ENCODE measurements around the gene RNF212. TPM values are rescaled to one million over a fixed set of nuclear protein-coding genes. Genes with fewer than 3 reads are reported as not detected.

The RNF212 gene
- polyA plus RNA-seq, 2 of the 4 experiments (the other 2 are of a cell fraction): 3.0 TPM

GRCh38 chr4:1099270-1099669, 14.1 kb downstream of the RNF212 start:
- no peaks in the 10 kb centered on the region for H3K9me3 ChIP-seq
- H3K27ac ChIP-seq: no peak overlapping the region
- CTCF ChIA-PET: no interaction called here
- TF ChIP-seq PHF8 (IDR thresholded peaks at IDR 0.05; ENCODE audit: borderline replicate concordance, low read depth) (no peak), NPAS2 (CRISPR knock-in tag; IDR thresholded peaks at IDR 0.05; ENCODE audit: borderline replicate concordance) (no peak), MAZ (IDR thresholded peaks at IDR 0.05; ENCODE audit: borderline replicate concordance, low read depth, low read length) (no peak)
- WGBS (ENCODE audit: missing lambda C conversion rate): 86% methylated on average over 9 of the region's 9 CpGs
- FAIRE-seq (no peak), ATAC-seq (no peak), DNase-seq (ENCODE audit: low read depth in 1 of 2, low spot score in 1 of 2) (no peak)
- no peak overlapping the region for H3K4me3 ChIP-seq
- H3K4me1 ChIP-seq: no peaks in the 10 kb centered on the region
- POLR2A ChIA-PET: no interaction called here
- no peak overlapping the region for H3K4me2 ChIP-seq

- TF ChIP-seq CEBPB (IDR thresholded peaks at IDR 0.05): no peak
- TF ChIP-seq HOXA7 (CRISPR knock-in tag; IDR thresholded peaks at IDR 0.05): no peak
- no peak for TF ChIP-seq ZC3H11A (IDR thresholded peaks at IDR 0.05)
- no peak for TF ChIP-seq SMC3 (IDR thresholded peaks at IDR 0.05)
- FAIRE-seq (no peak), DNase-seq (ENCODE audit: low read depth in 1 of 2, low spot score in 1 of 2) (no peak), ATAC-seq (no peak)
- WGBS (ENCODE audit: missing lambda C conversion rate): 83% methylated on average over 8 of the region's 8 CpGs
- Histone ChIP-seq H3K4me3 (no peak overlapping the region), H3K4me2 (no peak overlapping the region), H3K27ac (no peak overlapping the region), H3K9me3 (no peaks in the 10 kb centered on the region), H3K4me1 (no peaks in the 10 kb centered on the region)
- POLR2A ChIA-PET: no interaction called here
- CTCF ChIA-PET: interaction anchor here (1.2 kb wide), 1 partner anchor 32 kb away, joined by 3 read pairs; no protein-coding TSS in a partner anchor
These were observed 14.9 kb downstream of the RNF212 start for GRCh38 chr4:1098311-1098925.

- Histone ChIP-seq H3K27ac (no peak overlapping the region), H3K4me1 (no peaks in the 10 kb centered on the region), H3K4me2 (no peak overlapping the region), H3K9me3 (no peaks in the 10 kb centered on the region), H3K4me3 (no peak overlapping the region)
- DNase-seq (ENCODE audit: low read depth in 1 of 2, low spot score in 1 of 2) (no peak), FAIRE-seq (no peak), ATAC-seq (no peak)
- no peak for TF ChIP-seq REST (IDR thresholded peaks at IDR 0.05)
- no peak for TF ChIP-seq RCOR1 (IDR thresholded peaks at IDR 0.05; ENCODE audit: low read depth, low read length)
- TF ChIP-seq POLR2AphosphoS2 (conservative IDR thresholded peaks at IDR 0.05; ENCODE audit: low read length): no peak
- TF ChIP-seq JUNB (IDR thresholded peaks at IDR 0.05): no peak
- no peak for TF ChIP-seq RARB (CRISPR knock-in tag; IDR thresholded peaks at IDR 0.05)
- TF ChIP-seq FOSB (CRISPR knock-in tag; IDR thresholded peaks at IDR 0.05): no peak
- TF ChIP-seq ELK1 (IDR thresholded peaks at IDR 0.05; ENCODE audit: low read depth, low read length): no peak
- TF ChIP-seq CHD2 (IDR thresholded peaks at IDR 0.05; ENCODE audit: low read length, partially characterized antibody): no peak
- no peak for TF ChIP-seq SMC3 (IDR thresholded peaks at IDR 0.05)
- TF ChIP-seq HEYL (CRISPR knock-in tag; IDR thresholded peaks at IDR 0.05): no peak
- TF ChIP-seq RAD21 (conservative IDR thresholded peaks at IDR 0.05 in 1 of 2, IDR thresholded peaks at IDR 0.05 in 1 of 2): no peak
- no peak for TF ChIP-seq ZC3H11A (IDR thresholded peaks at IDR 0.05)
- TF ChIP-seq HES2 (IDR thresholded peaks at IDR 0.05): no peak
- no peak for TF ChIP-seq HOXB5 (CRISPR knock-in tag; IDR thresholded peaks at IDR 0.05)
- TF ChIP-seq BHLHE40 (IDR thresholded peaks at IDR 0.05; ENCODE audit: low read depth, low read length): no peak
- TF ChIP-seq EHF (CRISPR knock-in tag; IDR thresholded peaks at IDR 0.05): no peak
- no peak for TF ChIP-seq EP300 (IDR thresholded peaks at IDR 0.05)
- no peak for TF ChIP-seq USF2 (IDR thresholded peaks at IDR 0.05)
- no peak for TF ChIP-seq RNF2 (IDR thresholded peaks at IDR 0.05; ENCODE audit: borderline replicate concordance, low read depth)
- TF ChIP-seq HMGXB4 (CRISPR knock-in tag; IDR thresholded peaks at IDR 0.05; ENCODE audit: borderline replicate concordance): no peak
- POLR2A ChIA-PET: no interaction called here
- 85% methylated on average over 8 of the region's 9 CpGs for WGBS (ENCODE audit: missing lambda C conversion rate)
- CTCF ChIA-PET: interaction anchor here (1.2 kb wide), 1 partner anchor 33 kb away, joined by 3 read pairs; no protein-coding TSS in a partner anchor
These were observed 15.8 kb downstream of the RNF212 start for GRCh38 chr4:1097553-1097952.
